Stimulated activated CD4-positive, alpha-beta T cell treated with anti-CD3 and anti-CD28 coated beads, Interleukin-1b, Interleukin-23, amount 100 ng/mL, for 1 hour (primary cell): ENCODE measurements around the gene CARD19.
"Not testable (repeated sequence)": the region's sequence is repeated elsewhere in the genome, so short reads cannot be mapped to it uniquely, and the experiment has no call there.

Experiments used
- DNase-seq, 2 donors: peaks; one replicate each; pipeline ENCODE4 v3.0.0-alpha.2; 2020; ENCODE audit warnings: low read depth in 2 of 2

Gene CARD19

DNA sequence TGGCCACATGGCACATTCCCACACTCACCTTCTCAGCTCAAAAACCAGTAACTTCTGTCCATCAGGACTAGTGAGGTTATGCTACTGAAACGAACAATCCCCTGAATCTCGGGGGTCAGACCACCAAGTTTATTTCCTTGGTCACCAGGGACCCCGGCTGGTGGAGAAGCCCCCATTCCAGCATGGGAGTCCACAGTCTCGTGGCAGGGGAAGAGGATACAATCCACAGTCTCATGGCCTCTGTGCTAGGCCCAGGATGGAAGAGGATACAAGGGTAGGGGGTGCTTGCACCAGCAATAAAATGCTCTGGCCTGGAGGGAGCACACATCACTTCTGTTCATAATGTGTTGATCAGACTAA is 7.4 kb upstream of the CARD19 start:
- DNase-seq = no peak

- DNase-seq = no peak
Measured at GRCh38 chr9:93089024-93089423, 7.0 kb upstream of the CARD19 start.

GRCh38 chr9:93089481-93089991 is 6.5 kb upstream of the CARD19 start:
- no peak for DNase-seq

- DNase-seq = no peak
Measured at GRCh38 chr9:93090091-93090655, 5.8 kb upstream of the CARD19 start.

DNA sequence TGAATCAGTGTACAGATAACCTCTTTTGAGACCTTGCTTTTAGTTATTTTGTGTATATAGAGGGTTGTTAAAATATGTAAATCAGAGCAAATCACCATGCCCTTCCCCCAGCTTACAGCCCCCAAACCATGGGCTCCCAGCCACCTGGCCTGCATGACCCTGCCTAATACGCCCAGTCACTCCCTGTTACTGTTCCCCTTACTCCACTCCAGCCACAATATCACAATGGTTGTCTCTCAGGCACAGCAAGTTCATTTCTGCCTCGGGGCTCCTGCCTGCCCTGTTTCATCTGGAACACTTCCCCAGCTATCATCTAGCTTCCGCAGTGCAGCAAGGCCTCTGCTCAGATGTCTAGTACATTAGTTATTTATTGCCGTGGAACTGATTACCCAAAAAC is 5.0 kb upstream of the CARD19 start:
- DNase-seq = no peak

DNA sequence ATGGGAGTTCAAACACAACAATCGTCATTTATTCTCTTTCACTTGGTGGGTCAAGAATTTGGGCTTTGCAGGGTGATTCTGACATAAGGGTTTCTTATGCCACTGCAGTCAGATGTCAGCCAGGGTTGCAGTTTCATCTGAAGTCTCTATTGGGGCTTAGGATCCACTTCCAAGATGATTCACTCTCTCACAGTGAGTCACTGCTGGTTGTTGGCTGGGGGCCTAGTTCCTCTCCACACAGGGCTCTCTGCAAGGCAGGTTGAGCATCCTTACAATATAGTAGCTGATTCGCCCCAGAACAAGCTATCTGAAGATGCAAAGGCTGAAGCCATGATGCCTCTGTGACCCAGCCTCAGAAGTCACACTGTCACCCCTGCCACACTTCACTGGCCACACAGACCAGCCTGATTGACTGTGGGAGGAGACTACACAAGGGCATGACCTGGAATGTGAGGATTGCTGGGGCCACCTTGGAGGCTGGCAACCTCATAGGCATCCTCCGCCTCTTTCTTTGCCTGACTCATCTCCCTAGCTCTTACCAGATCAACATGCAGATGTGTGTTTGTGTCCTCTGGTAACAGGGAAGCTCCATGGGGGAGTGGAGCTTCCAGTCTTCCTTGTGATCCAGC is 4.5 kb upstream of the CARD19 start:
- DNase-seq = no peak

DNA sequence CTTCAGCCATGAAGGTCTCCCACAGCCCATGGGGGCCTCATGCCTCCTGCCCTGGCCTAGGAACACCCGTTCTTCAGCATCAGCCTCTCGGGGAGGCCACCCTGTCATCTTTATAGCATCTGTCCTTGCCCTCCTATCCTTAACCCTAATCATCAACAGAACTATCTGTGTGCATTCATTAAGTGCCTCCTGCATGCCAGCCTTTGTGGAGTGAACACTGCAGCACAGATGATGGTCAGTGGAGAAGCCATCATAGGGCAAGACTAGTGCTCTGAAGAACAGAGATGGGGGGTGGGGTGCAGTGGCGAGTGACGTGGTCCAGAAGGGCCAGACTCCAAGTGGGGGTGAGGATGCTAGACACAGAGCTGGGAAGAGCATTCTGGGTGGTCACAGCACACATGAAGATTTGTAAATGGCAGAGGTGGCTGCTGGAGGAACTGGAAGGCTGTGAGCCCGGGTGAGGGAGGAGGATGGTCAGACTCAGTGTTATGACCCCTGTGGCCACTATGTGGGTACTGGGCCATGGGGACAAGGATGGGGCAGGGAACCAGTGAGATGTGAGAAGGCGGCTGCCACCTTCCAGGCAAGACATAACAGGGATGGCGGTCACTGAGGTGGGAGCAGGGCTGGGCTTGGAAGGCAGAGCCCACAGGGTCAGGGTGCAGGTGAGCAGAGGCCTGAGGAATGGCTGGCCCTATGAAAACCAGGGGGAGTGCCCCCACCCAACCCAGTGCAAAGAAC is 3.6 kb upstream of the CARD19 start:
- DNase-seq = no peak

GRCh38 chr9:93093127-93093876 is 2.7 kb upstream of the CARD19 start:
- no peak for DNase-seq

DNA sequence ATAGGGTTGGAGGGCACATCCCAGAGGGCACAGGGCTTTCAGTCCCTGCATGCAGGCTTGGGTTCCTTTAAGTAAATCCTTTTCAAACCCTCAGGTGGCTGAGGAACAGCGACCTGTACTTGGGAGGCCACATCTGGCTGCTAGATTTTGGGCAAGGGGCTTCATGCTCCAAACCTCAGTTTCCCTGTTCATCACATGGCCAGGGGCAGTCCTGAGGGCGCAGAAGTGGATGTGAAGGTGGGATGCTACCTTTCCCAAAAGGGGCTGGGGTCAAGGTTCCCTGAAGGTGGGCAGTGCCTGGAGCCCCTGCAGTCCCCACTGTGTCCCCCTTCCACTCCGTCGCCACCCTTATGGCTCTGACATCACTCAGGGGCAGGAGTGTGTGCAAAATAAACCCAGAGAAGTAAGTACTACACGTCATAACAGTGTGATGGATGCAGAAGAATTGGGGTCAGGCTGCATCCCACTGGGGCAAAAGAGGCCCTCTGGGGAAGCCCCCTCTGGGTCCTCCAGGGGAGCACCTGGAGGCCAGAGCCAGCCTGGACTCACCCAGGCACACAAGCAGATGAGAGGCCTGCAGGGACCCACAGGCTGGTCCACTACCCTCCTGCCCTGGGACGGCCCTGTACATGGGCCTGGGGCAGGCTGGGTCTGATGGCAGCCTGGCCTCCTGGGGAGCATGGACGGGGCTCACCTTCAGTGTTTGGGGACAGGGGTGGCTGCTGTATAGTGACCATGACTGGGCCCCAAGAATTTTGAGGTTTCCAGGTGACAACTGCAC is 1.9 kb upstream of the CARD19 start:
- DNase-seq = no peak

DNA sequence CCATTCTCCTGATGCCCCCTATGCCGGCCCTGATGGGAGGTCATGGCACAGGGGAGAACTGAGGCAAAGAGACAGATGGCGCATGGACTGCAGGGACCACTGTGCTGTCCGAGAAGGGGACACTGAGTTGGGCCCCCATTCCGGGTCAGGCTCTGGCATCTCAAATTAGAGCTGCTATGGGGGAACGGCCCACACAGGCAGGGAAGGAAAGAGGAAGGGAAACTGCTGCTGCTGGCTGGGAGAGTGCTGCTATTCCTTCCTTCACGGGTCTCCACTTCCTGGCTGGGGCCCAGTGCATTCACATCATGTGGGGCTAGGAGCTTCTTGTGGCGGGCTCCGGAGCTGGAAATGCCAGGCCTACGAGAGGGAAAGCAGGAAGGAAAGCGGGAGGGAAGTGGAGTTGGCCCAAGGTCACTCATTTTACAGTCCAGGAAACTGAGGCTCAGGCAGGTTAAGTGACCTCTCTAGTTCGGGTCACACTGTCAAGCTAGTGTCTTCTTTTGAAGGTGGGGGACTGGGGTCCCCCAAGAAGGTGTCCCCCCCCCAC is 1.3 kb upstream of the CARD19 start:
- DNase-seq = no peak

DNA sequence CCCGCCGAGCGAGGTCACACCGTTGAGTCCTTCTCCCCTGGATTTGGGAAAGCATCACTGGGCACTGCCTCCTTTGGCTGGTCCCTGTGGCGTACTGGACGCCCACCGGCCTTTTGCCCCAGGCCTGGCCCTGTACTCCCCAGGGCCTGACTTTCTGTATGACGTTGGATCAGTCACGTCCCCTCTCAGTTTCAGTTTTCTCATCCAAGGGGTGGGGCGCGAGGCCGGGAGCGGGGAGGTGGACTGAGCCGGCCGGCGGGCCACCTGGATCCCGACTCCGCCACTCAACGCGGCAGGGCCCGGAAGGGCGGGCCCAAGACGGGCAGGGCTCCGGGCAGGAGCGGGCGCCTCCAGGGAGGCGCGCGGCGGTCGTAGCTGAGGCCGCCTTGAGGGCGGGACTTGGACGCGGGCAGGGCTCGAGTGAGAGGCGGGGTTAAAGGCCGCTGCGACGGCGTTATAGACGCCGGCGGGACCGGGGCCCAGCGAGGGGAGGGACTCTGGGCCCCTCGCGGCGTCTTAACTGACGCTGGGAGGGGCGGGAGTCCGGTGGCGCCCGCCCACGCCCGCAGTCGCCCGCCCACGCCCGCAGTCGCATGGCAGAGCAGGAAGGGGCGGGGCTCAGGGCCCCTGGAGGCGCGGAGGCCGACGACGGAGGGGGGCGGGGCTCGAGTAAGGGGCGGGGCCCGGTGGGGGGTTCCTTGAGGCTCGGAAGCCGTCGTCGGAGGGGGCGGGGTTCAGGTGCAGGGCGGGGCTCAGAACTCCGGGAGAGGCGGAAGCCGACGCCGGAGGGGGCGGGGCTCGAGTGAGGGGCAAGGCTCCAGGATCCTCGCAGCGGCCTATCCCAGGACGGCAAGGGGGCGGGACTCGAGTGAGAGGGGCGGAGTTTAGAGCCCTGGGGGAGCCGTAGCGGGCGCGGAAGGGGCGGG is 549 bp upstream of the CARD19 start:
- DNase-seq = peak; percentile 100

GRCh38 chr9:93096811-93097382 is 880 bp downstream of the CARD19 start:
- no peak for DNase-seq

DNA sequence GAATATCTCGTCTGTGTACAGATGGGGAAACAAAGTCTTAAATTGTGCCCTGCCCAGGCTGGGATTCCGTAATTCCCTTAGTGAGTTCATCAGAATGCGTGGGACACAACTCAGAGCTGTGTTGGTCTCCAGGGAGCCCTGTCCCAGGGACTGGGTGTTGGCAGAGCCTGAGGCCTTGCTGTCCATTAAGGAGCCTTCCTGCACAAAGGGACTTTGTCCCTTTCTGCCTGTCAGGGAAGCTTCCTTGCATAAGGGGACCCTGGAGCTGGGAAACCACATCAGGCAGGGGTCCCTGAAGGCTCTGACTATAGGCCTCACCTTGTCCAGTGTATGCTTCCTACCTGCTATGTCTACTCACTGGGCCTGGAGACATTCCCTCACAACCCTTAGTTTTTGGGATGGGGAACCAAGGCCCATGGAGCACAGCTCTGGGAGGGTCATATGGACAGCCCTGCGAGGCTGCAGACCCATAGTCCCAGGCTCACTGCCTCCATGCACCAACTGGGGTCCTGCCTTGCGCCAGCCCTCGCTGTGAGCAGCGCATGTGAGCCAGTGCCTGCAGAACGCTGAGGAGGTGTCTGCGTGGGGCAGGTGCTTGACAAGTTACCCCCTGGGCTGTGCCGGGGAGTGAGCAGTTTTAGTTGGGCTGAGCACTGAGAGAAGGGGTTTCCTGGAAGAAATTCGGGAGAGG is 1.6 kb downstream of the CARD19 start:
- no peak for DNase-seq

DNA sequence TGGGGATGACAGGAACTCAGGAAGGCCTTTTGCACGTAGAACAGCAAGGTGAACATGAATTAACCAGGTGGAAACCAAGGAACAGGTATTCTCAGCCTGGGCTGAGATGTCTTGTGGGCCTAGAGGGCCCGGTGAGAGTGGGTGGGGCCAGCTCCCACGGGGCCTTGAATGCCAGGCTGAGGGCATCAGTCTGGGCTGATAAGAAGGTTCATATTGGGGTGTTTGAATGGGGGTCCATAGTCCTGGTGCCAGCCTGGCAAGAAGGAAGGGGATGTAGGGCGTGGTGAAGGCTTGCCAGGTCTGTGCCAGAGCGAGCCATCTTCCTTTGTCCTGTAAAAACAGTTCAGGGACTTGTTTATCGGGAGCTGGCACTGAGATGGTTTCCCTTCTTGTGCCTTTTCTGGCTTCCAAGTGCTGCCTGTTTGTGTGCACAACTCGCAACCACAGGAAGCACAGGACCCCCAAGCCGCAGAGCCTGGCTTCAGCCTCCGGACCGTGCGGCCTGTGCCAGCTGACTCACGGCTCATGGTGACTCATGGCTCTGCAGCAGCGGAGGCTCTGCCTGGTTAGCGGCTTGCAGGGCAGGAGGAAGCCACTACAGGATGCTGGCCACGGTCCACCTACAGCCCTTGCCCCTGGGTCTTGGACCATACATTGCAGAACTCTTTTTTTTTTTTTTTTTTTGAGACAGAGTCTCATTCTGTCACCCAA is 2.4 kb downstream of the CARD19 start:
- no peak for DNase-seq

DNA sequence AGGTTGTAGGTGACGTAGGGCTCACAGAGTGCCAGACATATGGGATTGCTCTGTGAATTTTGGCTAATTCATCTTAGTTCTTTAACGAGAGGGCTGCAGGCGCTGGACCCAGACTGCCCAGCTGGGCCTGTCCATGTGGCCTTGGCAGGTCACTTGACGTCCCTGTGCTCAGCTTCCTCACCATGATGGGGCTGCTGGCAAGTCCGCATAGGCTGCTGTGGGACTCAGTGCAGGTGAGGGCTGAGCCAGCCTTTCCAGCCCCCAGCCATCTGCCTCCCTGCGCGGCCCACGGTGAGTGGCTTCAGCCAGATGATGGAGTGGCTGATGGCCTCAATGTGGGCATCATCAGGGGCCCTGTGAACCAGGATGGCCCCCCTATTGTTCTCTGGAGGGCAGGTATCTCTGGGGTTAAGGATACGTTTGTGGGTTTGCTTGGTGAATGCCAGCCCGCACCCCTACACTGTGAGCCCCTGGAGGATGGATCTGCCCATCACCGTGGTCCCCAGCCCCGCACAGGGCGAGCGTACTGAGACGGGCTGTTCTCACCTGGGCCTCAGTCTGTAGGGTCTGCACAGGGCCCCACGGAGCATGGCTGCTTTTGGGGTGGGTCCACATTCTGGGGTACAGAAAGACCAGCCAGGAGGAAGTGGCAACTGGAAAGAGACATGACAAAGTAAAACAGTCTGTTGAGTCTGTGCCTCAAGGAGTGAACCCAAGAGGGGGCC is 3.7 kb downstream of the CARD19 start:
- no peak for DNase-seq

DNA sequence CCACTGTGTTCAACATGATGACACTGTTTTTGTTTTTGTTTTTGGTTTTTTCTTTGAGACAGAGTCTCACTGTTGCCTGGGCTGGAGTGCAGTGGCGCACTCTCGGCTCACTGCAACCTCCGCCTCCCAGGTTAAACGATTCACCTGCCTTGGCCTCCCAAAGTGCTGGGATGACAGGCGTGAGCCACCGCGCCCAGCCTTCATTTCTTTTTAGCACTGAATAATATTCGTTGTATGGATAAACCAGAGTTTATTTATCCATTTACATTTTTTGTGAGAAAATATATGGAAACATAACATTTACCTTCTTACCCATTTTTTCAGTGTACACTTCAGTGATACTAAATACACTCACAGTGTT is 4.2 kb downstream of the CARD19 start:
- DNase-seq = no peak

GRCh38 chr9:93101086-93101485 is 5.1 kb downstream of the CARD19 start:
- DNase-seq = not testable (repeated sequence)

GRCh38 chr9:93105620-93106019 is 9.6 kb downstream of the CARD19 start:
- DNase-seq = no peak
